ENCODE measurements around the gene BCKDHA.
A peak's percentile ranks its signal among the peaks of the same experiment; 100 is the strongest.
"Not testable (repeated sequence)": the region's sequence is repeated elsewhere in the genome, so short reads cannot be mapped to it uniquely, and the experiment has no call there.

The BCKDHA gene

DNA sequence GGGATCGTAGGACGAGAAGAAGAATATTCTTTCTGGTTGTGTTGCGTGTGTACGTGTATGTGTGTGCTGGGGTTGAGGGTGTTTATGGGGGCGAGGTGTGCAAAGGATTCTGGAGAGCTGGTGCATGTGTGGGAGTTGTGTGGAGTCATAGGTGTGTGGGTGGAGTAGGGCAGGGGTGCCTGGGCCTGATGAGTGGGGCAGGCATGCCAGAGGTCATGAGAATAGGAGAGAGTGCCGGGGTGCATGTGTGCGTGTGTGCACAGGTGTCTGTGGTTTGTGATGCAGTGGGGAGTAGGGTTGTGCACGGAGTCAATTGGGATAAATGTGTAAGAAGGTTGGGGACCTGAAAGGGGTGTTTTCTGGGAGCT is 20.6 kb upstream of the BCKDHA start:
- TF ChIP-seq, protein P1, sequence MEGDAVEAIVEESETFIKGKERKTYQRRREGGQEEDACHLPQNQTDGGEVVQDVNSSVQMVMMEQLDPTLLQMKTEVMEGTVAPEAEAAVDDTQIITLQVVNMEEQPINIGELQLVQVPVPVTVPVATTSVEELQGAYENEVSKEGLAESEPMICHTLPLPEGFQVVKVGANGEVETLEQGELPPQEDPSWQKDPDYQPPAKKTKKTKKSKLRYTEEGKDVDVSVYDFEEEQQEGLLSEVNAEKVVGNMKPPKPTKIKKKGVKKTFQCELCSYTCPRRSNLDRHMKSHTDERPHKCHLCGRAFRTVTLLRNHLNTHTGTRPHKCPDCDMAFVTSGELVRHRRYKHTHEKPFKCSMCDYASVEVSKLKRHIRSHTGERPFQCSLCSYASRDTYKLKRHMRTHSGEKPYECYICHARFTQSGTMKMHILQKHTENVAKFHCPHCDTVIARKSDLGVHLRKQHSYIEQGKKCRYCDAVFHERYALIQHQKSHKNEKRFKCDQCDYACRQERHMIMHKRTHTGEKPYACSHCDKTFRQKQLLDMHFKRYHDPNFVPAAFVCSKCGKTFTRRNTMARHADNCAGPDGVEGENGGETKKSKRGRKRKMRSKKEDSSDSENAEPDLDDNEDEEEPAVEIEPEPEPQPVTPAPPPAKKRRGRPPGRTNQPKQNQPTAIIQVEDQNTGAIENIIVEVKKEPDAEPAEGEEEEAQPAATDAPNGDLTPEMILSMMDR (IDR thresholded peaks at IDR 0.05; ENCODE audit: low read length, missing control alignments): no peak
- peak overlapping the region; percentile 68 for H3K4me3 ChIP-seq (replicated peaks; ENCODE audit: low read depth, low read length)
- DNase-seq (ENCODE audit: low read depth): no peak

DNA sequence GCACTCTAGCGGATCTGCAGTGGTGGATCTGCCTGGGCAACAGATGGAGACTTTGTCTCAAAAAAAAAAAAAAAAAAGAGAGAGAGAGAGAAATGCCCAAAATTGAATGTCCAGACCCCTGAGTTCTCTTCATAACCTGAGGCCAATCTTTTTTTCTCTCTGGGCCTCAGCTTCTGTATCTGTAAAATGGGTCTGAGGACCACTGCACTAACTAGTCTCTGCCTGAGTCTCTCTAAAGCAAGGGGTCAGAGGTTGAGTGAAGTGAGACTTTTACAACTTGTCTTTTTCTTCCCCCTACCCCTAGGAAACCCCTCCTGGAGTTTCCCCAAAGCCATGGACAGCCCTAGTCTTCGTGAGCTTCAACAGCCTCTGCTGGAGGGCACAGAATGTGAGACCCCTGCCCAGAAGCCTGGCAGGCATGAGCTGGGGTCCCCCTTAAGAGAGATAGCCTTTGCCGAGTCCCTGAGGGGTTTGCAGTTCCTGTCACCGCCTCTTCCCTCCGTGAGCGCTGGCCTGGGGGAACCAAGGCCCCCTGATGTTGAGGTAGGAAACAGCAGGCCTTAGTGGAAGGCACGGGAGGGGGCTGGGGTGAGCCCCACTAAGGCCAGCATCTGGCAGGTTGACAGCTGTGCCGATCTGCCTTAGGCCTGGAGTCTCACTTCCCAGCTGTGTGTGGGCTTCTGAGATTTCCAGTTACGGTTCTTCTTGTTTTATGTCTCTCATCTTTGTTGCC is 19.5 kb upstream of the BCKDHA start:
- TF ChIP-seq, protein P1 (IDR thresholded peaks at IDR 0.05; ENCODE audit: low read length, missing control alignments): no peak
- DNase-seq (ENCODE audit: low read depth): no peak

DNA sequence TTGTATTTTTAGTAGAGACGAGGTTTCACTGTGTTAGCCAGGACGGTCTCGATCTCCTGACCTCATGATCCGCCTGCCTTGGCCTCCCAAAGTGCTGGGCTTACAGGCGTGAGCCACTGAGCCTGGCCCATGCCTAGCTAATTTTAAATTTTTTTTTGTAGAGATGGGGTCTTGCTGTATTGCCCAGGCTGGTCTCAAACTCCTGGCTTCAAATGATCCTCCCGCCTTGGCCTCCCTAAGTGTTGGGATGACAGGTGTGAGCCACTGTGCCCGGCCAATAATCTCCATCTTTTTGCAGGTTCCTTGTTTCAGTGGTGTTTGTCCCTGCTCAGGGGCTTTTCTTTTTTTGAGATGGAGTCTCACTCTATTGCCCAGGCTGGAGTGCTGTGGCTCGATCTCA is 16.1 kb upstream of the BCKDHA start:
- DNase-seq (ENCODE audit: low read depth): not testable (repeated sequence)

More for the DNA sequence above, 19.5 kb upstream of the BCKDHA start:
- no peak overlapping the region for H3K4me3 ChIP-seq (replicated peaks; ENCODE audit: low read depth, low read length)

DNA sequence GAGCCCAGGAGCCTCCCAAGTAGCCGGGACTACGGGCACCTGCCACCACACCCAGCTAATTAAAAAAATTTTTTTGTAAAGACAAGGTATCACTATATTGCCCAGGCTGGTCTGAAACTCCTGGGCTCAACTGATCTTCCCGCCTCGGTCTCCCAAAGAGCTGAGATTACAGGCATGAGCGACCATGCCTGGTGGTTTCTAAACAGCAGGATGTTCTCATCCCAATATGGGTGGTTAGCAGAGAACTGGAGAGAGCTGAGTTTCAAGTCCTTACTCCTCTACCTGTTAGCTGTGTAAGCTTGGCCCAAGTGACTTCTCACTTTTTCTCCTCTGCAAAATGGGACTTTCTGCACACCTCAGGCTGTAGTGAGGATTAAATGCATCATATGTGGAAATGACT is 13.3 kb upstream of the BCKDHA start:
- H3K4me3 ChIP-seq (replicated peaks; ENCODE audit: low read depth, low read length): no peak overlapping the region
- TF ChIP-seq, protein P1 (IDR thresholded peaks at IDR 0.05; ENCODE audit: low read length, missing control alignments): no peak
- DNase-seq (ENCODE audit: low read depth): no peak

More for the DNA sequence above, 16.1 kb upstream of the BCKDHA start:
- not testable (repeated sequence) for H3K4me3 ChIP-seq (replicated peaks; ENCODE audit: low read depth, low read length)

DNA sequence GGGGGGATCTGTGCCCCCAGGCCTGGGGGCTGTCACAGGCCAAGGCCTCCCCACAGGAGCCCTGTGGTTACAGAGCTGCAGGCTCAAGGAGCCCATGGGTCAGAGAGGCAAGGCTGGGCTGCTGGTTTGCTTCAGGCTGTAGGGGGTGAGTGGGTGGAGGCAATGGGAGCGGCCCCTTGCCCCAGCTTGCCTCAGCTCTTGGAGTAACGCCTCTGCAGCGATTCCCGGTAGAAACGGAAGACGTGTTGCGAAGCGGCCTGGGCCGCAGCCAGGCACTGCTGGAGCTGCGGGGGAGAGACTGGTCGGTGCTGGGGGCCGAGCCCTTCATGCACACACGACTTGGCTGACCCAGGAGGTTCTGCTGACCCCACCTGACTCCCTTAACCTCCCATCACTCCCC is 11.2 kb upstream of the BCKDHA start:
- DNase-seq (ENCODE audit: low read depth): peak; percentile 31
- H3K4me3 ChIP-seq (replicated peaks; ENCODE audit: low read depth, low read length): no peak overlapping the region
- TF ChIP-seq, protein P1 (IDR thresholded peaks at IDR 0.05; ENCODE audit: low read length, missing control alignments): no peak

DNA sequence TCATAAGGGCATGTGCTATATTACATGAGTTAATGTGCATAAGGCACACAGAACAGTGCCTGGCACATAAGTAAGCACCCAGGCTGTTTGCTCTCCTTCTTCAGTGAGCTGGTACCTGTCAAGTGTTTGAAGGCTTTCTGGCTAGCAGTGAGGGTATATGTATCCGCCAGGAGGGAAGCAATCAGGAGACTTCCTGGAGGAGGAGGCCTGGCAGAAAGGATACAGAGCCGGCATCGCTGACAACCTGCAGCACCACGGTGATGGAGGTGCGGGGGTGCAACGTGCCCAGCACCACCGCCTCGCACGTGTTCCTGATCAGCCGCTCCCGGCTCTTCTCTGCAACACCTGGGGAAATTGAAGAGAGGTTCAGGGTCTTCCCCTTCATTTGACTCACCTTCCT is 6.0 kb upstream of the BCKDHA start:
- no peak overlapping the region for H3K4me3 ChIP-seq (replicated peaks; ENCODE audit: low read depth, low read length)
- DNase-seq (ENCODE audit: low read depth): no peak
- TF ChIP-seq, protein P1 (IDR thresholded peaks at IDR 0.05; ENCODE audit: low read length, missing control alignments): no peak

DNA sequence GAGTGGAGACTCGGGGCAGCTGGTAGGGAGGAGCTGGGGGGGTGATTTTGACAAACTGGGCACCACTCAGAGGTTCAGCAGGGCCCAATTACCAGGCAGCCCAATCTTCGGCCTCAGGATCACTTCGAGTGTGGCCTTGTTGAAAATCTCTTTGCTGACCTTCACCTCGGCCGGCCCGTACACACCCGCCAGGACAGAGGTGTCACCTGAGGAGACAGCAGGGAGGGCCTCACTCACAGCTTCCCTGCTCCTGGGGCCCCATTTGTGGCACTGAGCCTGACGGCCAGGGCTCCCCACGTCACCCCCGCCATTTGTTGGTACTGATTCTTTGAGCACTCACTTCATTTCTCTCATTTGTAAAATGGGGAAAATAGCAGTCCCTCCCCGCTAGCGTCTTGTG is 4.8 kb upstream of the BCKDHA start:
- no peak overlapping the region for H3K4me3 ChIP-seq (replicated peaks; ENCODE audit: low read depth, low read length)
- TF ChIP-seq, protein P1 (IDR thresholded peaks at IDR 0.05; ENCODE audit: low read length, missing control alignments): no peak
- no peak for DNase-seq (ENCODE audit: low read depth)

All from fibroblast of pulmonary artery (primary cell).